ENCODE results near the gene CRYBG2.

Gene CRYBG2

GRCh38 chr1:26353210-26353859, 595 bp downstream of the CRYBG2 start:
- Histone ChIP-seq H3K27ac (no peak overlapping the region), H3K9ac (no peak overlapping the region)

GRCh38 chr1:26352338-26352679, 1.6 kb downstream of the CRYBG2 start:
- no peak overlapping the region for H3K9ac ChIP-seq
- H3K4me2 ChIP-seq (ENCODE audit: low read length), result no peak overlapping the region
- no peaks in the 10 kb centered on the region for H3K79me2 ChIP-seq
- no peak overlapping the region for H3K4me3 ChIP-seq (ENCODE audit: low read depth, low read length)
- H3K36me3 ChIP-seq (ENCODE audit: control insufficient read depth, insufficient read depth, low read length), result no peaks in the 10 kb centered on the region
- no peak overlapping the region for H2AFZ ChIP-seq
- no peak for TF ChIP-seq CTCF (IDR thresholded peaks at IDR 0.05)
- no peaks in the 10 kb centered on the region for H3K4me1 ChIP-seq
- H3K27ac ChIP-seq, result no peak overlapping the region
- H3K27me3 ChIP-seq (ENCODE audit: control insufficient read depth, insufficient read depth, low read length), result no peaks in the 10 kb centered on the region
- H3K9me3 ChIP-seq (ENCODE audit: control insufficient read depth, low read length), result no peaks in the 10 kb centered on the region

More at GRCh38 chr1:26353210-26353859, 595 bp downstream of the CRYBG2 start:
- no peak overlapping the region for H3K4me2 ChIP-seq (ENCODE audit: low read length)
- no peaks in the 10 kb centered on the region for H3K79me2 ChIP-seq
- no peaks in the 10 kb centered on the region for H3K9me3 ChIP-seq (ENCODE audit: control insufficient read depth, low read length)
- no peaks in the 10 kb centered on the region for H3K27me3 ChIP-seq (ENCODE audit: control insufficient read depth, insufficient read depth, low read length)
- H3K36me3 ChIP-seq (ENCODE audit: control insufficient read depth, insufficient read depth, low read length), result no peaks in the 10 kb centered on the region
- TF ChIP-seq CTCF (IDR thresholded peaks at IDR 0.05), result no peak
- H3K4me3 ChIP-seq (ENCODE audit: low read depth, low read length), result no peak overlapping the region
- H3K4me1 ChIP-seq, result no peaks in the 10 kb centered on the region
- no peak overlapping the region for H2AFZ ChIP-seq

GRCh38 chr1:26351590-26352337, 2.2 kb downstream of the CRYBG2 start:
- Histone ChIP-seq H3K4me2 (ENCODE audit: low read length) (no peak overlapping the region), H3K4me1 (no peaks in the 10 kb centered on the region), H3K36me3 (ENCODE audit: control insufficient read depth, insufficient read depth, low read length) (no peaks in the 10 kb centered on the region), H2AFZ (no peak overlapping the region), H3K27me3 (ENCODE audit: control insufficient read depth, insufficient read depth, low read length) (no peaks in the 10 kb centered on the region), H3K4me3 (ENCODE audit: low read depth, low read length) (no peak overlapping the region), H3K79me2 (no peaks in the 10 kb centered on the region), H3K9ac (no peak overlapping the region), H3K9me3 (ENCODE audit: control insufficient read depth, low read length) (no peaks in the 10 kb centered on the region), H3K27ac (no peak overlapping the region)
- no peak for TF ChIP-seq CTCF (IDR thresholded peaks at IDR 0.05)

GRCh38 chr1:26350701-26351589, 3.0 kb downstream of the CRYBG2 start:
- H3K9me3 ChIP-seq (ENCODE audit: control insufficient read depth, low read length), result no peaks in the 10 kb centered on the region
- H3K9ac ChIP-seq, result no peak overlapping the region
- H3K27ac ChIP-seq, result no peak overlapping the region
- no peaks in the 10 kb centered on the region for H3K79me2 ChIP-seq
- H3K4me3 ChIP-seq (ENCODE audit: low read depth, low read length), result no peak overlapping the region
- H3K4me2 ChIP-seq (ENCODE audit: low read length), result no peak overlapping the region
- H3K27me3 ChIP-seq (ENCODE audit: control insufficient read depth, insufficient read depth, low read length), result no peaks in the 10 kb centered on the region
- TF ChIP-seq CTCF (IDR thresholded peaks at IDR 0.05), result no peak
- no peak overlapping the region for H2AFZ ChIP-seq
- H3K4me1 ChIP-seq, result no peaks in the 10 kb centered on the region
- H3K36me3 ChIP-seq (ENCODE audit: control insufficient read depth, insufficient read depth, low read length), result no peaks in the 10 kb centered on the region

Measured in parathyroid adenoma (tissue), 2 donors.